Mesenchymal stem cell (in vitro differentiated cells and primary cell): ENCODE data around the gene DMRTA1.

Experiments used
- DNase-seq: peaks from one replicate; pipeline ENCODE4 v3.0.0-alpha.2; 2013
- H2AFZ ChIP-seq: one replicate; pipeline ENCODE4 v1.6.1; 2013; ENCODE audit warnings: low read depth, mild to moderate bottlenecking, control low read depth, inconsistent platforms, low read length, moderate library complexity
- H2AK5ac ChIP-seq: 2 replicates; pipeline ENCODE4 v1.6.1; 2013; ENCODE audit warnings: low read length, moderate library complexity, mild to moderate bottlenecking, inconsistent platforms; ENCODE audit not compliant: severe bottlenecking
- H2BK120ac ChIP-seq: one replicate; pipeline ENCODE4 v1.6.1; 2013; ENCODE audit warnings: low read depth, mild to moderate bottlenecking, inconsistent platforms, low read length, moderate library complexity
- H2BK12ac ChIP-seq, 2 experiments: one replicate each; pipeline ENCODE4 v1.6.1; 2013; ENCODE audit warnings: inconsistent platforms in 2 of 2, low read length in 2 of 2, mild to moderate bottlenecking in 2 of 2, moderate library complexity in 2 of 2, control low read depth in 1 of 2
- H2BK15ac ChIP-seq: one replicate; pipeline ENCODE4 v1.6.1; 2013; ENCODE audit warnings: mild to moderate bottlenecking, low read depth, inconsistent platforms; ENCODE audit not compliant: poor library complexity, severe bottlenecking
- H2BK5ac ChIP-seq: 2 replicates; pipeline ENCODE4 v1.6.1; 2013; ENCODE audit warnings: low read depth, mild to moderate bottlenecking, low read length, control low read depth, inconsistent platforms; ENCODE audit not compliant: poor library complexity, severe bottlenecking
- H3K14ac ChIP-seq, 2 experiments: one replicate each; pipeline ENCODE4 v1.6.1; 2013; ENCODE audit warnings: inconsistent platforms in 2 of 2, low read length in 2 of 2, control low read depth in 1 of 2, mild to moderate bottlenecking in 1 of 2, moderate library complexity in 1 of 2
- H3K18ac ChIP-seq, 2 experiments: one replicate each; pipeline ENCODE4 v1.6.1; 2013; ENCODE audit warnings: inconsistent platforms in 2 of 2, low read length in 2 of 2, control low read depth in 1 of 2, low read depth in 1 of 2, mild to moderate bottlenecking in 1 of 2
- H3K23ac ChIP-seq, 2 experiments: one replicate each; pipeline ENCODE4 v1.6.1; 2013; ENCODE audit warnings: inconsistent platforms in 2 of 2, low read length in 2 of 2, mild to moderate bottlenecking in 2 of 2, moderate library complexity in 2 of 2, control low read depth in 1 of 2
- H3K27ac ChIP-seq: 2 replicates; pipeline ENCODE4 v1.5.1; 2013; ENCODE audit warnings: mild to moderate bottlenecking, moderate library complexity, low read length, control low read depth, inconsistent platforms; ENCODE audit not compliant: poor library complexity, severe bottlenecking
- H3K27me3 ChIP-seq, 2 experiments: 2 replicates each; pipeline versions ENCODE4 v1.6.1 to v1.7.0; 2013; ENCODE audit warnings: low read length in 2 of 2, mild to moderate bottlenecking in 2 of 2, moderate library complexity in 2 of 2, control low read depth in 1 of 2, inconsistent platforms in 1 of 2; ENCODE audit not compliant: control insufficient read depth in 1 of 2, insufficient read depth in 1 of 2
- H3K36me3 ChIP-seq, 2 experiments: 2 replicates each; pipeline versions ENCODE4 v1.6.1 to v1.7.0; 2013; ENCODE audit warnings: low read length in 2 of 2, control low read depth in 1 of 2, inconsistent platforms in 1 of 2, low read depth in 1 of 2, mild to moderate bottlenecking in 1 of 2; ENCODE audit not compliant: insufficient read depth in 2 of 2, control insufficient read depth in 1 of 2
- H3K4ac ChIP-seq, 2 experiments: one replicate each; pipeline ENCODE4 v1.6.1; 2013; ENCODE audit warnings: inconsistent platforms in 2 of 2, low read length in 2 of 2, mild to moderate bottlenecking in 2 of 2, moderate library complexity in 2 of 2, control low read depth in 1 of 2, low read depth in 1 of 2
- H3K4me1 ChIP-seq: 2 replicates; pipeline ENCODE4 v1.6.1; 2013; ENCODE audit warnings: low read depth, low read length, control low read depth; ENCODE audit not compliant: control insufficient read depth, insufficient read depth
- H3K4me2 ChIP-seq: 2 replicates; pipeline ENCODE4 v1.6.1; 2013; ENCODE audit warnings: low read length, mild to moderate bottlenecking, inconsistent platforms; ENCODE audit not compliant: poor library complexity, severe bottlenecking
- H3K4me3 ChIP-seq, 2 experiments: 2 replicates each; pipeline versions ENCODE4 v1.5.1 to v1.7.0; 2013; ENCODE audit warnings: low read length in 2 of 2, mild to moderate bottlenecking in 2 of 2, control low read depth in 1 of 2, low read depth in 1 of 2; ENCODE audit not compliant: insufficient read depth in 1 of 2
- H3K79me1 ChIP-seq: replicated peaks from 2 replicates; pipeline ENCODE4 v1.6.1; 2013; ENCODE audit warnings: mild to moderate bottlenecking, control low read depth, low read length, inconsistent platforms; ENCODE audit not compliant: poor library complexity, severe bottlenecking
- H3K9ac ChIP-seq: 2 replicates; pipeline ENCODE4 v1.7.0; 2013; ENCODE audit warnings: mild to moderate bottlenecking, low read length, moderate library complexity
- H3K9me3 ChIP-seq: 2 replicates; pipeline ENCODE4 v1.7.0; 2013; ENCODE audit warnings: mild to moderate bottlenecking, low read length; ENCODE audit not compliant: control insufficient read depth
- H4K8ac ChIP-seq: one replicate; pipeline ENCODE4 v1.6.1; 2013; ENCODE audit warnings: inconsistent platforms, mild to moderate bottlenecking, low read length, moderate library complexity
- H4K91ac ChIP-seq: one replicate; pipeline ENCODE4 v1.6.1; 2013; ENCODE audit warnings: mild to moderate bottlenecking, low read length, inconsistent platforms
- WGBS: methylation state at CpG from one replicate; pipeline ENCODE4 v1.1.7; 2013; ENCODE audit warnings: mixed read lengths; 5-methylcytosine and 5-hydroxymethylcytosine counted together

DMRTA1 gene

GRCh38 chr9:22415941-22416691, 30.5 kb upstream of the DMRTA1 start:
- H3K4ac ChIP-seq = no peak overlapping the region
- no peaks in the 10 kb centered on the region for H3K27me3 ChIP-seq
- no peak for DNase-seq
- H3K27ac ChIP-seq = peak overlapping the region; percentile 55
- no peak overlapping the region for H2BK15ac ChIP-seq
- no peak overlapping the region for H2BK120ac ChIP-seq
- H4K8ac ChIP-seq = no peak overlapping the region
- WGBS = 20% methylated on average over 1 of the region's 5 CpGs
- H2BK5ac ChIP-seq = no peak overlapping the region
- no peak overlapping the region for H4K91ac ChIP-seq
- H2BK12ac ChIP-seq = no peak overlapping the region
- H3K9ac ChIP-seq = no peak overlapping the region
- no peak overlapping the region for H3K4me3 ChIP-seq
- no peaks in the 10 kb centered on the region for H3K36me3 ChIP-seq
- H3K9me3 ChIP-seq = no peaks in the 10 kb centered on the region
- H3K4me1 ChIP-seq = no peaks in the 10 kb centered on the region
- H3K14ac ChIP-seq = no peak overlapping the region
- no peaks in the 10 kb centered on the region for H3K79me1 ChIP-seq
- H2AK5ac ChIP-seq = no peak overlapping the region
- no peak overlapping the region for H3K23ac ChIP-seq
- no peak overlapping the region for H3K4me2 ChIP-seq
- H2AFZ ChIP-seq = no peak overlapping the region
- no peak overlapping the region for H3K18ac ChIP-seq

- Histone ChIP-seq H3K36me3 (no peaks in the 10 kb centered on the region), H3K4me3 (no peak overlapping the region), H3K23ac (no peak overlapping the region), H2BK12ac (no peak overlapping the region), H3K27ac (peak overlapping the region; percentile 55), H2AK5ac (no peak overlapping the region), H3K4me1 (no peaks in the 10 kb centered on the region), H2BK120ac (no peak overlapping the region), H2AFZ (no peak overlapping the region), H3K79me1 (no peaks in the 10 kb centered on the region), H2BK5ac (no peak overlapping the region), H3K27me3 (no peaks in the 10 kb centered on the region), H4K91ac (no peak overlapping the region), H3K9me3 (no peaks in the 10 kb centered on the region), H2BK15ac (no peak overlapping the region), H3K14ac (no peak overlapping the region), H4K8ac (no peak overlapping the region), H3K4ac (no peak overlapping the region), H3K9ac (no peak overlapping the region), H3K18ac (no peak overlapping the region), H3K4me2 (no peak overlapping the region)
- 17% methylated on average over 1 of the region's 1 CpG for WGBS
- DNase-seq = peak; percentile 2
Measured at GRCh38 chr9:22416692-22417060, 29.9 kb upstream of the DMRTA1 start.

DNA sequence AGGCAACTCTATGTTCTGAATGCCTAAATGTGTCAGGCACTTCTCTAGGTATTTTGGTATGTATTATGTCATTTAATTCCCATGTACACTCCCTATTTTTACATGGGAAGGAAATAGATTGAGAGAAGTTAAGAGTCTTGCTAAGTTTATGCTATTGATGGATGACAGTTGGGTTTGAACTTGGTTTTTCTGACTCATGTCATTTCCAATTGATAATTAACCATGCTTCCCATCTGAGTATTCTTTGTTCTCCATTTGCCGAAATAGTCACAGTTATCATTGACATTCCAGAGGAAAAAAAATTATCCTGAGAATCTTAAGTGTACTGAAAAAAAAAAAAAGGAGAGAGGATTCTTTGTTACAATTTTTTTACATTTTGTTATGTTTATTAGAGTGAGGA, 23.1 kb upstream of the DMRTA1 start:
- no peak overlapping the region for H2BK15ac ChIP-seq
- no peak for DNase-seq
- H4K91ac ChIP-seq = no peak overlapping the region
- H3K4me1 ChIP-seq = peaks cover 5% of the 10 kb centered on the region
- H3K9ac ChIP-seq = no peak overlapping the region
- no peaks in the 10 kb centered on the region for H3K79me1 ChIP-seq
- H2BK12ac ChIP-seq = no peak overlapping the region
- H2BK5ac ChIP-seq = no peak overlapping the region
- H4K8ac ChIP-seq = no peak overlapping the region
- H3K4me2 ChIP-seq = no peak overlapping the region
- no peak overlapping the region for H2AK5ac ChIP-seq
- WGBS = no CpG with 5 or more reads among the region's 1 CpG
- H3K27me3 ChIP-seq = no peaks in the 10 kb centered on the region
- no peak overlapping the region for H3K14ac ChIP-seq
- no peak overlapping the region for H2AFZ ChIP-seq
- no peak overlapping the region for H2BK120ac ChIP-seq
- H3K9me3 ChIP-seq = no peaks in the 10 kb centered on the region
- peak overlapping the region; percentile 36 for H3K27ac ChIP-seq
- no peak overlapping the region for H3K4me3 ChIP-seq
- H3K36me3 ChIP-seq = no peaks in the 10 kb centered on the region
- no peak overlapping the region for H3K18ac ChIP-seq
- no peak overlapping the region for H3K4ac ChIP-seq
- H3K23ac ChIP-seq = no peak overlapping the region

- no peak overlapping the region for H4K91ac ChIP-seq
- H3K14ac ChIP-seq = no peak overlapping the region
- no peak overlapping the region for H3K9ac ChIP-seq
- H3K4me3 ChIP-seq = no peak overlapping the region
- H3K4me1 ChIP-seq = peaks cover 5% of the 10 kb centered on the region
- H2BK15ac ChIP-seq = no peak overlapping the region
- H2BK5ac ChIP-seq = no peak overlapping the region
- no peak for DNase-seq
- no peaks in the 10 kb centered on the region for H3K9me3 ChIP-seq
- no peak overlapping the region for H2BK120ac ChIP-seq
- no peak overlapping the region for H3K23ac ChIP-seq
- H3K27me3 ChIP-seq = no peaks in the 10 kb centered on the region
- H3K4ac ChIP-seq = no peak overlapping the region
- H2AK5ac ChIP-seq = no peak overlapping the region
- H2AFZ ChIP-seq = no peak overlapping the region
- no peaks in the 10 kb centered on the region for H3K36me3 ChIP-seq
- H3K79me1 ChIP-seq = no peaks in the 10 kb centered on the region
- no peak overlapping the region for H2BK12ac ChIP-seq
- 100% methylated on average over 1 of the region's 2 CpGs for WGBS
- H3K18ac ChIP-seq = no peak overlapping the region
- no peak overlapping the region for H4K8ac ChIP-seq
- H3K4me2 ChIP-seq = no peak overlapping the region
- no peak overlapping the region for H3K27ac ChIP-seq
Measured at GRCh38 chr9:22424616-22425015, 22.0 kb upstream of the DMRTA1 start.
